GM19455 (cell line): ENCODE measurements around the gene IL4R.

Experiments used
- ATAC-seq: cut with Tn5 transposase; IDR thresholded peaks from one replicate; pipeline ENCODE4 v1.9.1; 2021; ENCODE audit not compliant: unreplicated experiment

The IL4R gene

GRCh38 chr16:27314161-27314723, 468 bp downstream of the IL4R start:
- peak; percentile 13 for ATAC-seq

- ATAC-seq = no peak
These were observed 1.2 kb downstream of the IL4R start for GRCh38 chr16:27314986-27315332.

- no peak for ATAC-seq
These were observed 1.7 kb downstream of the IL4R start for GRCh38 chr16:27315333-27316037.

GRCh38 chr16:27316038-27316680, 2.4 kb downstream of the IL4R start:
- no peak for ATAC-seq

GRCh38 chr16:27317320-27317719, 3.5 kb downstream of the IL4R start:
- ATAC-seq = no peak

GRCh38 chr16:27317738-27318391, 4.1 kb downstream of the IL4R start:
- ATAC-seq = no peak

- ATAC-seq = peak; percentile 43
These were observed 4.8 kb downstream of the IL4R start for GRCh38 chr16:27318392-27319256.

GRCh38 chr16:27319257-27319965, 5.6 kb downstream of the IL4R start:
- no peak for ATAC-seq

GRCh38 chr16:27320261-27321012, 6.7 kb downstream of the IL4R start:
- no peak for ATAC-seq

- no peak for ATAC-seq
These were observed 7.5 kb downstream of the IL4R start for GRCh38 chr16:27321013-27321915.

GRCh38 chr16:27322858-27323780, 9.3 kb downstream of the IL4R start:
- no peak for ATAC-seq

GRCh38 chr16:27323781-27324561, 10.2 kb downstream of the IL4R start:
- ATAC-seq = no peak

GRCh38 chr16:27324851-27325301, 11.1 kb downstream of the IL4R start:
- ATAC-seq = no peak

- ATAC-seq = no peak
These were observed 12.0 kb downstream of the IL4R start for GRCh38 chr16:27325736-27326135.

- no peak for ATAC-seq
These were observed 12.5 kb downstream of the IL4R start for GRCh38 chr16:27326251-27326650.

- no peak for ATAC-seq
These were observed 13.2 kb downstream of the IL4R start for GRCh38 chr16:27326738-27327585.
